ENCODE results near the gene TNFSF9. TPM values are rescaled to one million over a fixed set of nuclear protein-coding genes. Genes with fewer than 3 reads are reported as not detected.

Gene TNFSF9
- total and polyA plus RNA-seq, 2 donors (not counting 1 experiment from before 2014, with no cell fraction given): 11.7 to 24.3 TPM

- Histone ChIP-seq H3K4me3 (ENCODE audit: control extremely low read depth in 1 of 5, extremely low read depth in 1 of 5, insufficient read depth in 1 of 5, low read depth in 2 of 5, low read length in 4 of 5) (no peak overlapping the region), H3K9me3 (ENCODE audit: control extremely low read depth in 1 of 3, control insufficient read depth in 2 of 3, insufficient read depth in 1 of 3, low read length in 2 of 3) (peaks cover 0 to 21% (median 3%) of the 10 kb centered on the region in 3 donors), H4K20me1 (ENCODE audit: control insufficient read depth, insufficient read depth, low read length, poor library complexity, severe bottlenecking) (peaks cover 5% of the 10 kb centered on the region), H2AFZ (ENCODE audit: insufficient read depth, low read depth, low read length, poor library complexity, severe bottlenecking) (no peak overlapping the region), H3K9ac (ENCODE audit: low read length) (no peak overlapping the region), H3K27me3 (replicated peaks in 1 of 4; ENCODE audit: control extremely low read depth in 1 of 4, control insufficient read depth in 3 of 4, insufficient read depth in 4 of 4, low read length in 3 of 4) (peaks cover 0 to 17% (median 7%) of the 10 kb centered on the region in 4 experiments), H3K79me2 (ENCODE audit: control insufficient read depth, insufficient read depth, low read length) (no peaks in the 10 kb centered on the region), H3K4me2 (replicated peaks; ENCODE audit: low read depth, low read length, poor library complexity, severe bottlenecking) (no peak overlapping the region), H3K36me3 (replicated peaks in 1 of 2; ENCODE audit: control extremely low read depth in 1 of 2, control insufficient read depth in 1 of 2, extremely low read depth in 1 of 2, insufficient read depth in 2 of 2, low read length in 1 of 2) (no peaks in the 10 kb centered on the region), H3K27ac (ENCODE audit: low read length in 2 of 2) (no peak overlapping the region), H3K4me1 (ENCODE audit: control insufficient read depth in 2 of 2, insufficient read depth in 2 of 2, low read length in 2 of 2) (peaks cover 45 to 64% of the 10 kb centered on the region in 2 donors)
- no peak for TF ChIP-seq EZH2 (IDR thresholded peaks at IDR 0.05; ENCODE audit: borderline replicate concordance, insufficient read depth, low read depth, low read length, poor library complexity, severe bottlenecking)
- TF ChIP-seq CTCF (IDR thresholded peaks at IDR 0.05): no peak
- POLR2A ChIA-PET: interaction anchor here (0.5 to 2.9 kb wide), 5 partner anchors 10 to 329 kb away, joined by 3 to 14 read pairs (median 4); partner anchors contain the start of gene DENND1C
- no peak overlapping the region for H3K4me3 Mint-ChIP-seq
- DNase-seq (no peak), ATAC-seq (ENCODE audit: low read depth) (no peak)
- no peaks in the 10 kb centered on the region for H3K9me3 Mint-ChIP-seq (ENCODE audit: insufficient read depth)
- peak overlapping the region; percentile 59 for H3K27ac Mint-ChIP-seq
- peaks cover 11% of the 10 kb centered on the region for H3K27me3 Mint-ChIP-seq
- peaks cover 57% of the 10 kb centered on the region for H3K4me1 Mint-ChIP-seq
- 96% methylated on average over 38 of the region's 40 CpGs for WGBS (ENCODE audit: insufficient coverage)
- CTCF ChIA-PET: interaction anchor here (0.6 to 1.9 kb wide), 3 partner anchors 12 to 334 kb away, joined by 3 to 4 read pairs (median 3); no protein-coding TSS in a partner anchor
- intact Hi-C loops (cut with micrococcal nuclease): loop anchor here (5.0 kb wide), 1 partner anchor 203 kb away; the partner anchor contains the start of genes GPR108 and TRIP10
These were observed 3.7 kb downstream of the TNFSF9 start for GRCh38 chr19:6534451-6535093.
